GM12878 (cell line): ENCODE data around the gene ATP6V0A4.

Experiments
- ASH2L ChIP-seq: fragments of 300-600, 200-600 bp; sonication (generic); IDR thresholded peaks from 2 replicates; pipeline ENCODE4 v1.6.1; 2017; ENCODE audit warnings: low read depth, mild to moderate bottlenecking, borderline replicate concordance
- CEBPB ChIP-seq, 2 experiments: fragments of 150-350 bp in 1 of 2; IDR thresholded peaks; 2 replicates each; pipeline ENCODE4 v1.6.1; 2012 to 2014; ENCODE audit warnings: low read depth in 2 of 2, low read length in 2 of 2, borderline replicate concordance in 1 of 2, inconsistent platforms in 1 of 2
- DPF2 ChIP-seq: fragments of 450-650 bp; IDR thresholded peaks from 2 replicates; pipeline ENCODE4 v1.6.1; 2017; ENCODE audit warnings: mild to moderate bottlenecking
- EP300 ChIP-seq, 2 experiments: fragments of 150-350 bp in 1 of 2; IDR thresholded peaks; 2 replicates each; pipeline ENCODE4 v1.6.1; 2011 to 2012; ENCODE audit warnings: low read depth in 2 of 2, low read length in 2 of 2, borderline replicate concordance in 1 of 2, improper control_type of control experiment in 1 of 2, inconsistent platforms in 1 of 2; ENCODE audit not compliant: control insufficient read depth in 1 of 2
- LARP7 ChIP-seq: fragments of 450-650 bp; IDR thresholded peaks from 2 replicates; pipeline ENCODE4 v1.6.1; 2017; ENCODE audit warnings: mild to moderate bottlenecking
- MYC ChIP-seq: IDR thresholded peaks from 2 replicates; pipeline ENCODE4 v1.6.1; 2011; ENCODE audit warnings: mild to moderate bottlenecking, low read length, moderate library complexity, inconsistent platforms; ENCODE audit not compliant: insufficient read depth, insufficient replicate concordance, insufficient read length, severe bottlenecking
- POLR2A ChIP-seq: IDR thresholded peaks from 2 replicates; pipeline ENCODE4 v1.6.1; 2011; ENCODE audit warnings: low read depth, mild to moderate bottlenecking, low read length
- POLR2AphosphoS5 ChIP-seq: IDR thresholded peaks from 2 replicates; pipeline ENCODE4 v1.6.1; 2011; ENCODE audit warnings: mild to moderate bottlenecking, low read length, inconsistent platforms
- RELA ChIP-seq: fragments of 450-650 bp; IDR thresholded peaks from 2 replicates; pipeline ENCODE4 v1.8.0; 2014; ENCODE audit warnings: borderline replicate concordance; ENCODE audit not compliant: partially characterized antibody
- RFX5 ChIP-seq: IDR thresholded peaks from 2 replicates; pipeline ENCODE4 v1.6.1; 2011; ENCODE audit warnings: low read depth, low read length, improper control_type of control experiment
- SMARCA5 ChIP-seq: fragments of 450-650 bp; IDR thresholded peaks from 2 replicates; pipeline ENCODE4 v1.6.1; 2017; ENCODE audit warnings: mild to moderate bottlenecking
- TF ChIP-seq, protein P1 (sequence below): IDR thresholded peaks from 2 replicates; pipeline ENCODE4 v1.6.1; 2011; ENCODE audit warnings: low read depth, mild to moderate bottlenecking, low read length, moderate library complexity, borderline replicate concordance; ENCODE audit errors: extremely low read depth
- TF ChIP-seq, protein P2 (sequence below), 3 experiments: IDR thresholded peaks in 2 of 3; conservative IDR thresholded peaks in 1 of 3; 2 replicates each; pipeline ENCODE4 v1.5.1; 2011; ENCODE audit warnings: low read depth in 3 of 3, low read length in 3 of 3, mild to moderate bottlenecking in 3 of 3, control low read depth in 2 of 3, moderate library complexity in 2 of 3, inconsistent platforms in 1 of 3, mixed read lengths in 1 of 3; ENCODE audit not compliant: control insufficient read depth in 2 of 3, insufficient read depth in 1 of 3; ENCODE audit errors: extremely low read depth in 1 of 3

DNA sequence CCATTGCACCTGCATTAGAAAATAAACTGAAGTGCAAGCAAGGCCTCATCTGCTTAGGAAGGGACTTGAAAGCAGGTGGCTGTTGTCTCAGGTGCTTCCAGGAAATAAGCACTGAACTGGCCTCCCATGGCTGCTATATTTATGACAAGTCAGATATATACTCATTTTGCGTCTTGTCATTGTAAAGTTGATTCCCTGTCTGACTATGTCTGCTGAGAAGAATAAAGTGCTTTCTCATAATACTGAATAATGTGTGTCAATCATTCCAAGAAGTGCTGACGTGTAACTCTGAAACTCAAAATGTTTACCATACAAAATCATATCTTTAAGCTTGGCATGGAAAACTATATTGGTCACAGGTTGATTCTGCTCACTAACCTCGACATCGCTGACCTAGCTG, 51.9 kb downstream of the ATP6V0A4 start:
- TF ChIP-seq MYC (no peak), RELA (no peak), EP300 (IDR thresholded peaks at IDR 0.05; ENCODE audit: borderline replicate concordance in 1 of 2, control insufficient read depth in 1 of 2, low read depth in 2 of 2, low read length in 2 of 2) (no peak), POLR2A (no peak), RFX5 (no peak), POLR2AphosphoS5 (no peak), DPF2 (no peak), ASH2L (no peak), SMARCA5 (no peak), LARP7 (no peak), CEBPB (IDR thresholded peaks at IDR 0.05; ENCODE audit: borderline replicate concordance in 1 of 2, low read depth in 2 of 2, low read length in 2 of 2) (no peak)
- TF ChIP-seq, protein P1, sequence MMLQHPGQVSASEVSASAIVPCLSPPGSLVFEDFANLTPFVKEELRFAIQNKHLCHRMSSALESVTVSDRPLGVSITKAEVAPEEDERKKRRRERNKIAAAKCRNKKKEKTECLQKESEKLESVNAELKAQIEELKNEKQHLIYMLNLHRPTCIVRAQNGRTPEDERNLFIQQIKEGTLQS = no peak
- TF ChIP-seq, protein P2, sequence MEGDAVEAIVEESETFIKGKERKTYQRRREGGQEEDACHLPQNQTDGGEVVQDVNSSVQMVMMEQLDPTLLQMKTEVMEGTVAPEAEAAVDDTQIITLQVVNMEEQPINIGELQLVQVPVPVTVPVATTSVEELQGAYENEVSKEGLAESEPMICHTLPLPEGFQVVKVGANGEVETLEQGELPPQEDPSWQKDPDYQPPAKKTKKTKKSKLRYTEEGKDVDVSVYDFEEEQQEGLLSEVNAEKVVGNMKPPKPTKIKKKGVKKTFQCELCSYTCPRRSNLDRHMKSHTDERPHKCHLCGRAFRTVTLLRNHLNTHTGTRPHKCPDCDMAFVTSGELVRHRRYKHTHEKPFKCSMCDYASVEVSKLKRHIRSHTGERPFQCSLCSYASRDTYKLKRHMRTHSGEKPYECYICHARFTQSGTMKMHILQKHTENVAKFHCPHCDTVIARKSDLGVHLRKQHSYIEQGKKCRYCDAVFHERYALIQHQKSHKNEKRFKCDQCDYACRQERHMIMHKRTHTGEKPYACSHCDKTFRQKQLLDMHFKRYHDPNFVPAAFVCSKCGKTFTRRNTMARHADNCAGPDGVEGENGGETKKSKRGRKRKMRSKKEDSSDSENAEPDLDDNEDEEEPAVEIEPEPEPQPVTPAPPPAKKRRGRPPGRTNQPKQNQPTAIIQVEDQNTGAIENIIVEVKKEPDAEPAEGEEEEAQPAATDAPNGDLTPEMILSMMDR (IDR thresholded peaks at IDR 0.05 in 2 of 3, conservative IDR thresholded peaks at IDR 0.05 in 1 of 3; ENCODE audit: control insufficient read depth in 2 of 3, extremely low read depth in 1 of 3, insufficient read depth in 1 of 3, low read depth in 3 of 3, low read length in 3 of 3) = no peak
